Measurements from ENCODE around the gene GGNBP2.

DNA sequence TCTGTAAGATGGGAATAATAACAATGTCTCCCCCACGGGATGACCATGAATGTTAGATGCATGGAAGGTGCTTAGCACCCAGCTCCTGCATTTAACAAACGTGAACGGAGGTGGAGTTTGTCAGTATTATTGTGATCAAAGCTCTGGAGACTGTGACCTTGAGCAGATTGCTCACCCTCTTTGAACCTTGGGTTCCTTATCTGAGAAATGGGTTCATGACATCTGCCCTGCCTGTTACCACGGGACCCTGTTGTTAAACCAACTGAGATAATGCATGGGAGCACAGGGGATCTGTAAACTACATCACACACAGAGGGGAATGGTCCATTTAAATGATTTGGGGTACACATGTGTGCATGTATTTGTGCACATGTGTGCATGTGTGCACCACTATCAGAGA lies 86.3 kb downstream of the GGNBP2 start:
- TF ChIP-seq POLR2A (IDR thresholded peaks at IDR 0.05), result no peak
- TF ChIP-seq, protein P1, sequence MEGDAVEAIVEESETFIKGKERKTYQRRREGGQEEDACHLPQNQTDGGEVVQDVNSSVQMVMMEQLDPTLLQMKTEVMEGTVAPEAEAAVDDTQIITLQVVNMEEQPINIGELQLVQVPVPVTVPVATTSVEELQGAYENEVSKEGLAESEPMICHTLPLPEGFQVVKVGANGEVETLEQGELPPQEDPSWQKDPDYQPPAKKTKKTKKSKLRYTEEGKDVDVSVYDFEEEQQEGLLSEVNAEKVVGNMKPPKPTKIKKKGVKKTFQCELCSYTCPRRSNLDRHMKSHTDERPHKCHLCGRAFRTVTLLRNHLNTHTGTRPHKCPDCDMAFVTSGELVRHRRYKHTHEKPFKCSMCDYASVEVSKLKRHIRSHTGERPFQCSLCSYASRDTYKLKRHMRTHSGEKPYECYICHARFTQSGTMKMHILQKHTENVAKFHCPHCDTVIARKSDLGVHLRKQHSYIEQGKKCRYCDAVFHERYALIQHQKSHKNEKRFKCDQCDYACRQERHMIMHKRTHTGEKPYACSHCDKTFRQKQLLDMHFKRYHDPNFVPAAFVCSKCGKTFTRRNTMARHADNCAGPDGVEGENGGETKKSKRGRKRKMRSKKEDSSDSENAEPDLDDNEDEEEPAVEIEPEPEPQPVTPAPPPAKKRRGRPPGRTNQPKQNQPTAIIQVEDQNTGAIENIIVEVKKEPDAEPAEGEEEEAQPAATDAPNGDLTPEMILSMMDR (IDR thresholded peaks at IDR 0.05), result no peak
